Upper lobe of left lung (tissue), 6 donors: ENCODE results near the gene CABLES2. TPM values are rescaled to one million over a fixed set of nuclear protein-coding genes. Genes with fewer than 3 reads are reported as not detected.
A peak's percentile ranks its signal among the peaks of the same experiment; 100 is the strongest.

Source experiments
- ATAC-seq, 2 donors: fragments of 200-7000 bp; cut with Tn5 transposase; one replicate each; pipeline ENCODE4 v1.9.1; 2022; ENCODE audit warnings: mild to moderate bottlenecking in 2 of 2, moderate library complexity in 2 of 2; ENCODE audit not compliant: low FRiP score in 2 of 2
- DNase-seq, 2 donors: peaks; one replicate each; pipeline ENCODE4 v3.0.0-alpha.2; 2019 to 2020
- H3K27ac ChIP-seq, 4 donors: fragments of 200-600 bp; sonication (generic); one replicate each; pipeline ENCODE4 v1.5.1; 2016 to 2019
- H3K27me3 ChIP-seq, 4 donors: fragments of 200-600 bp; sonication (generic); one replicate each; pipeline ENCODE4 v1.5.1; 2017 to 2019
- H3K36me3 ChIP-seq, 4 donors: fragments of 200-600 bp; sonication (generic); one replicate each; pipeline ENCODE4 v1.5.1; 2016 to 2019
- H3K4me1 ChIP-seq, 4 donors: fragments of 200-600 bp; sonication (generic); one replicate each; pipeline ENCODE4 v1.5.1; 2018 to 2019
- H3K4me3 ChIP-seq, 4 donors: fragments of 200-600 bp; sonication (generic); one replicate each; pipeline ENCODE4 v1.5.1; 2017 to 2019; ENCODE audit warnings: mild to moderate bottlenecking in 2 of 4, moderate library complexity in 1 of 4
- H3K9me3 ChIP-seq, 4 donors: fragments of 200-600 bp; sonication (generic); one replicate each; pipeline ENCODE4 v1.5.1; 2018 to 2019
- EP300 ChIP-seq, 4 donors: sonication (generic); formaldehyde crosslinking; IDR thresholded peaks; one replicate each; pipeline ENCODE4 v1.5.1; 2017; ENCODE audit warnings: antibody characterized with exemption in 4 of 4, control low read depth in 2 of 4
- POLR2A ChIP-seq, 4 donors: fragments of 450-650 bp; IDR thresholded peaks; one replicate each; pipeline ENCODE4 v1.5.1; 2016 to 2017; ENCODE audit warnings: antibody characterized with exemption in 4 of 4, mild to moderate bottlenecking in 2 of 4
- POLR2AphosphoS5 ChIP-seq, 2 donors: sonication (generic); formaldehyde crosslinking; IDR thresholded peaks; one replicate each; pipeline ENCODE4 v1.5.1; 2017; ENCODE audit warnings: antibody characterized with exemption in 2 of 2
- WGBS, 2 donors: methylation state at CpG; one replicate each; pipeline ENCODE4 v1.1.5; 2017 to 2018; 5-methylcytosine and 5-hydroxymethylcytosine counted together
- total RNA-seq, 6 donors: library from RNA; depleted of rRNA in 4 of 6; stranded (reverse); fragments of >200 nt in 4 of 6; gene quantifications; one replicate each; pipeline versions ENCODE4 v1.1.0 to v1.2.1, GENCODE V29; 2016 to 2021
- TF ChIP-seq, protein P1 (sequence below), 6 experiments: fragments of 450-650 bp in 4 of 6; fragments of 200-600 bp in 2 of 6; sonication (generic) in 2 of 6; IDR thresholded peaks; one replicate each; pipeline ENCODE4 v1.5.1; 2016 to 2019; ENCODE audit warnings: antibody characterized with exemption in 6 of 6
- donor health status: DM: no; HTN: no; CAD: no; lungs with moderate emphysema.
- donor health status: DM: no; HTN: yes; CAD: no; lungs with severe emphysema.

The CABLES2 gene
- total RNA-seq, 6 donors from 2014 or later, result 2.2 to 5.2 (median 4.0) TPM

DNA sequence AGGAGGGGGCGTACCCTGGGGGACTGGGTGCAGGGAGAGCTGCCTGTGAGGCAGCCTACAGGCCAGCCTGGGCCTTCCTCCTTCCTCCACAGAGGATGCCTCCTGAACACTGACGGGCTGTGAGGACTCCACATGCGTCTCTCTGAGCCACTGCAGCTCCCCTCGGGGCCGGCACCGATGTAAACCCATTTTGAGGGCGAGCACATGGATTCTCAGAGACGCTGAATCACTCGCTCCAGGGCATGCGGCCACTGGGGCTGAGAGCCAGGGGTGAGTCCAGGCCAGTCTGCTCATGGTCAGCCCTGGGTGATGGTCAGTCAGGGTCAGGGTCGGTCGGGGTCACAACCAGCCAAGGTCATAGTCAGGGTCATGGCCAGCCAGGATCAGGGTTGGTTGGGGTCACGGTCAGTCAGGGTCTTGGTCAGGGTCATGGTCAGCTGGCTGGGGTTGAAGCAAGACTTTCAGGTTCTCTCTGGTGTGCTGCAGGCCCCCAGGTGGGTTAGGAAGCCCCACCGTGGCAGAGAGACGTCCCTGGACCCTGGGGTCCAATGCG is 35.0 kb upstream of the CABLES2 start:
- Histone ChIP-seq H3K36me3 (no peaks in the 10 kb centered on the region), H3K4me3 (no peak overlapping the region), H3K4me1 (no peaks in the 10 kb centered on the region), H3K27me3 (peaks cover 0 to 7% (median 0%) of the 10 kb centered on the region in 4 donors), H3K9me3 (no peaks in the 10 kb centered on the region), H3K27ac (no peak overlapping the region)
- DNase-seq (peak in 1 of 2 donors; percentile 61), ATAC-seq (no peak)
- no peak for TF ChIP-seq EP300 (IDR thresholded peaks at IDR 0.05)
- TF ChIP-seq POLR2AphosphoS5 (IDR thresholded peaks at IDR 0.05), result no peak
- TF ChIP-seq, protein P1, sequence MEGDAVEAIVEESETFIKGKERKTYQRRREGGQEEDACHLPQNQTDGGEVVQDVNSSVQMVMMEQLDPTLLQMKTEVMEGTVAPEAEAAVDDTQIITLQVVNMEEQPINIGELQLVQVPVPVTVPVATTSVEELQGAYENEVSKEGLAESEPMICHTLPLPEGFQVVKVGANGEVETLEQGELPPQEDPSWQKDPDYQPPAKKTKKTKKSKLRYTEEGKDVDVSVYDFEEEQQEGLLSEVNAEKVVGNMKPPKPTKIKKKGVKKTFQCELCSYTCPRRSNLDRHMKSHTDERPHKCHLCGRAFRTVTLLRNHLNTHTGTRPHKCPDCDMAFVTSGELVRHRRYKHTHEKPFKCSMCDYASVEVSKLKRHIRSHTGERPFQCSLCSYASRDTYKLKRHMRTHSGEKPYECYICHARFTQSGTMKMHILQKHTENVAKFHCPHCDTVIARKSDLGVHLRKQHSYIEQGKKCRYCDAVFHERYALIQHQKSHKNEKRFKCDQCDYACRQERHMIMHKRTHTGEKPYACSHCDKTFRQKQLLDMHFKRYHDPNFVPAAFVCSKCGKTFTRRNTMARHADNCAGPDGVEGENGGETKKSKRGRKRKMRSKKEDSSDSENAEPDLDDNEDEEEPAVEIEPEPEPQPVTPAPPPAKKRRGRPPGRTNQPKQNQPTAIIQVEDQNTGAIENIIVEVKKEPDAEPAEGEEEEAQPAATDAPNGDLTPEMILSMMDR (IDR thresholded peaks at IDR 0.05), result no peak
- no peak for TF ChIP-seq POLR2A (IDR thresholded peaks at IDR 0.05)
- WGBS, 2 donors, result 78 to 89% methylated on average over 3 to 16 of the region's 16 CpGs

DNA sequence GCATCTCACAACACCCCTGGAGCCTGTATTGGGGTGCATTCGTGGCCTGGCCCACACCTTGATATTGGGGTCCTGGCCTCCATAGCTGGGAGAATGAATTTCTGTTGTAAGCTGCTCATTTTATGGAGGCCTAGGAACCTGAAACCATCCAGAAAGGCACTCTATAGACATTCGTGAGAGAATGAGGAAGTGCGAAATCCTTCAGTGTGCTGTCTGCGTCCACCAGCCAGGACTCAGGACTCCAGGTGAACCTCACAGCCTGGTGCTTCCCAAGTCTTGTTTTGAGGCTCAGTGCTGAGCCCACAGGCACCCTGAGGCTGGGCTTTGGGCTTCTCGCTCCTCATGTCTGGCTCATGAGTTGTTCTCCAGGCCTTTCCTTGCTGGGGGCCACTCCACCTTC is 32.1 kb upstream of the CABLES2 start:
- H3K9me3 ChIP-seq, result no peaks in the 10 kb centered on the region
- no peak for DNase-seq
- H3K27me3 ChIP-seq, result no peaks in the 10 kb centered on the region
- H3K4me3 ChIP-seq, result no peak overlapping the region
- ATAC-seq, result no peak
- no peak overlapping the region for H3K27ac ChIP-seq
- H3K4me1 ChIP-seq, result no peaks in the 10 kb centered on the region
- WGBS, 2 donors, result 63 to 72% methylated on average over 5 of the region's 5 CpGs
- no peaks in the 10 kb centered on the region for H3K36me3 ChIP-seq
- TF ChIP-seq POLR2AphosphoS5 (IDR thresholded peaks at IDR 0.05) (no peak), EP300 (IDR thresholded peaks at IDR 0.05) (no peak)

DNA sequence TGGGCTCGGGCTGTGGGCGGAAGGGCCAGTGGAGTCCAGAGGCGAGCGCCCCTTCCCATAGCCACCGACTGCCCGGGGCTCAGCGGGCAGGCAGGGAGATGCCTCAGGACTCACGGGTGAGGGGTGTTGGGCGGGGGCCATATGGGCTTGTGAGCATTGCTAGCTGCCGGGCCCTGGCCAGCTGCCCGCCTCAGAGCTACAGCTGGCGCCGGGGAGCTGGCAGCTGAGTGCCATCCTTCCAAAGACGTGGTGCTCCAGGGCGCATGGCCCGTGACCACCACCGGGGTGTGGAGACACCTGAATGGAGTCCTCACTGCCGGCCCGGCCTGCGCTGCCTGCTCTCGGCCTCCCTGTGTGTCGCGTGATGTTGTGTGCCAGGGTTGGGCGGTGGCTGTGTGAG is 30.8 kb upstream of the CABLES2 start:
- no peak for ATAC-seq
- H3K4me3 ChIP-seq, result no peak overlapping the region
- no peak for TF ChIP-seq EP300 (IDR thresholded peaks at IDR 0.05)
- no peak for TF ChIP-seq POLR2AphosphoS5 (IDR thresholded peaks at IDR 0.05)
- no peak for TF ChIP-seq POLR2A (IDR thresholded peaks at IDR 0.05)
- TF ChIP-seq, protein P1 (IDR thresholded peaks at IDR 0.05), result no peak
- H3K36me3 ChIP-seq, result no peaks in the 10 kb centered on the region
- H3K27me3 ChIP-seq, result no peaks in the 10 kb centered on the region
- no peak overlapping the region for H3K27ac ChIP-seq
- peak in 1 of 2 donors; percentile 81 for DNase-seq
- 76 to 78% methylated on average over 12 to 21 of the region's 24 CpGs for WGBS, 2 donors
- no peaks in the 10 kb centered on the region for H3K9me3 ChIP-seq
- H3K4me1 ChIP-seq, result no peaks in the 10 kb centered on the region

DNA sequence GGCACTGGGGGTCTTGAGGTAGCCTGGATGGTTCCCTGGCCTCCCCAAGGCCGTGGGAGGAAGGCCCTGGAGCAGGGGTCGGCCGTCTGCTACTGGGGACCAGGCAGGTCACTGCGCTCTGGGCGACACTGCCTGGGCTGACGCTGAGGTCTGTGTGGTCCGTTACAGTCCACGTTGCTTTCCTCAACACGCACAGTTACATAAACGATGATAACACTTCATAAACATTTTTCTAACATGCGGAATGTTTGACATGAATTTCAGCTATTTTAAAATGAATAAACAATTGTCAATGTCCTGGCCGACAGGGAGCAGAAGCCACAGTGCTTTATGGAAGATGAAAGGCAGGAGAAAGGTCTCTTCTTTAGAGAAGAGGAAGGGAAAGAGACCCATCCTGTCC is 30.4 kb upstream of the CABLES2 start:
- H3K27me3 ChIP-seq, result no peaks in the 10 kb centered on the region
- no peaks in the 10 kb centered on the region for H3K36me3 ChIP-seq
- DNase-seq (peak in 1 of 2 donors; percentile 43), ATAC-seq (no peak)
- no peak for TF ChIP-seq EP300 (IDR thresholded peaks at IDR 0.05)
- TF ChIP-seq POLR2A (IDR thresholded peaks at IDR 0.05), result no peak
- TF ChIP-seq, protein P1 (IDR thresholded peaks at IDR 0.05), result no peak
- TF ChIP-seq POLR2AphosphoS5 (IDR thresholded peaks at IDR 0.05), result no peak
- H3K4me1 ChIP-seq, result no peaks in the 10 kb centered on the region
- H3K4me3 ChIP-seq, result no peak overlapping the region
- H3K27ac ChIP-seq, result no peak overlapping the region
- H3K9me3 ChIP-seq, result no peaks in the 10 kb centered on the region
- WGBS, 2 donors, result 52 to 59% methylated on average over 10 to 12 of the region's 12 CpGs

DNA sequence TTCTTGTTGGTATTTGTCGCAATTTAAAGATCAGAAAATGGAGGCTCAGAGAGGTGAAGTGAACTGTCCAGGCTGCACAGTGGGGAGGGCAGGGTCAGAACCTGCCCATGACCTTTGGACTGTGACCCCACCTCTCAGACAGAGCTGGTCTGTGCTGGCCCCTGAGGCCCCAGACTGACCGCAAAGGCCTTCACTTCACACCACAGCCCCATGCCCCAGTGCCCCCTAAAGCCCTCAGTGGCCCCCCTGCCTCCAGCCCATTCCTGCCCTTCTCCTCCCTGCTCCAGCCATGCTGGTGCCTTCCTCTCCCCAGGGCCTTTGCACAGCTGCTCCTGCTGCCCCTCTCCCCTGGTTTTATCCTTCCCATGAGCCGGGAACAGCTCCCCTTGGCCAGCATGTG is 29.6 kb upstream of the CABLES2 start:
- H3K27me3 ChIP-seq, result no peaks in the 10 kb centered on the region
- H3K4me3 ChIP-seq, result no peak overlapping the region
- no peaks in the 10 kb centered on the region for H3K9me3 ChIP-seq
- no peak for TF ChIP-seq POLR2AphosphoS5 (IDR thresholded peaks at IDR 0.05)
- no peak for TF ChIP-seq EP300 (IDR thresholded peaks at IDR 0.05)
- no peak for TF ChIP-seq POLR2A (IDR thresholded peaks at IDR 0.05)
- TF ChIP-seq, protein P1 (IDR thresholded peaks at IDR 0.05), result no peak
- ATAC-seq (no peak), DNase-seq (peak in 1 of 2 donors; percentile 23)
- H3K36me3 ChIP-seq, result no peaks in the 10 kb centered on the region
- WGBS, 2 donors, result 92 to 95% methylated on average over 2 to 3 of the region's 3 CpGs
- no peaks in the 10 kb centered on the region for H3K4me1 ChIP-seq
- no peak overlapping the region for H3K27ac ChIP-seq
